H1 (cell line): ENCODE data around the gene SELENOO. TPM values are rescaled to one million over a fixed set of nuclear protein-coding genes. Genes with fewer than 3 reads are reported as not detected.

Source experiments
- CTCF ChIA-PET: fragments of 300-600 bp; sonication (Branson Sonifier 250); formaldehyde crosslinking; loops from one replicate; lab custom pipeline; 2021; ENCODE audit not compliant: partially characterized antibody; lab: Charles Lee
- POLR2A ChIA-PET: fragments of 300-600 bp; sonication (Branson Sonifier 250); formaldehyde crosslinking; loops from one replicate; lab custom pipeline; 2021; ENCODE audit warnings: inconsistent platforms; ENCODE audit not compliant: partially characterized antibody; lab: Charles Lee
- DNase-seq, 2 experiments: peaks; one replicate each; pipeline versions ENCODE4 v3.0.0 to v3.0.0-alpha.2; 2010 to 2022; ENCODE audit warnings: low spot score in 2 of 2, low read depth in 1 of 2, mixed read lengths in 1 of 2
- FAIRE-seq: peaks from 2 replicates; lab custom pipeline; 2011; peaks lifted over from hg19 to GRCh38; lab: Jason Lieb, UNC
- H2AFZ ChIP-seq: 2 replicates; pipeline ENCODE4 v1.8.1; 2012; ENCODE audit warnings: low read length, inconsistent platforms
- H2AK5ac ChIP-seq: 2 replicates; pipeline ENCODE4 v1.6.1; 2013; ENCODE audit warnings: low read depth, low read length
- H2BK120ac ChIP-seq: replicated peaks from 2 replicates; pipeline ENCODE3; 2013; ENCODE audit warnings: low read depth, low read length, inconsistent platforms
- H2BK12ac ChIP-seq: 2 replicates; pipeline ENCODE4 v1.6.1; 2013; ENCODE audit warnings: low read depth, low read length
- H2BK15ac ChIP-seq: 2 replicates; pipeline ENCODE4 v1.6.1; 2013; ENCODE audit warnings: low read length
- H2BK20ac ChIP-seq: 2 replicates; pipeline ENCODE4 v1.6.1; 2013; ENCODE audit warnings: low read length
- H2BK5ac ChIP-seq: 2 replicates; pipeline ENCODE4 v1.6.1; 2013; ENCODE audit warnings: low read depth, low read length
- H3K14ac ChIP-seq: 2 replicates; pipeline ENCODE4 v1.6.1; 2013; ENCODE audit warnings: inconsistent platforms; ENCODE audit not compliant: insufficient read length
- H3K18ac ChIP-seq: 2 replicates; pipeline ENCODE4 v1.6.1; 2013; ENCODE audit warnings: low read length; ENCODE audit errors: extremely low read depth
- H3K23ac ChIP-seq: 2 replicates; pipeline ENCODE4 v1.6.1; 2013; ENCODE audit warnings: inconsistent platforms; ENCODE audit not compliant: insufficient read length
- H3K23me2 ChIP-seq: 2 replicates; pipeline ENCODE4 v1.6.1; 2013; ENCODE audit warnings: low read depth, low read length
- H3K27ac ChIP-seq: 2 replicates; pipeline ENCODE4 v1.6.1; 2011; ENCODE audit warnings: low read depth, low read length, inconsistent platforms
- H3K27me3 ChIP-seq, 4 experiments: replicated peaks in 1 of 4; 1 replicate in 1 of 4; 2 replicates in 3 of 4; pipeline versions ENCODE4 v1.6.1 to v1.8.1; 2011 to 2013; ENCODE audit warnings: low read length in 3 of 4, mild to moderate bottlenecking in 3 of 4, inconsistent platforms in 2 of 4, mixed read lengths in 2 of 4, moderate library complexity in 1 of 4; ENCODE audit not compliant: control insufficient read depth in 3 of 4, insufficient read depth in 3 of 4; ENCODE audit errors: extremely low read depth in 1 of 4
- H3K36me3 ChIP-seq, 4 experiments: 2 replicates each; pipeline versions ENCODE4 v1.6.1 to v1.8.1; 2011 to 2013; ENCODE audit warnings: mild to moderate bottlenecking in 4 of 4, low read length in 3 of 4, moderate library complexity in 2 of 4, control low read depth in 1 of 4, inconsistent platforms in 1 of 4; ENCODE audit not compliant: insufficient read depth in 4 of 4, control insufficient read depth in 2 of 4
- H3K4ac ChIP-seq: replicated peaks from 2 replicates; pipeline ENCODE3; 2013; ENCODE audit warnings: low read length, low read depth, mixed read lengths, inconsistent platforms; ENCODE audit not compliant: insufficient read length
- H3K4me1 ChIP-seq, 4 experiments: replicated peaks in 1 of 4; 1 replicate in 1 of 4; 2 replicates in 3 of 4; pipeline versions ENCODE4 v1.6.1 to v1.8.1; 2011 to 2013; ENCODE audit warnings: low read length in 3 of 4, inconsistent platforms in 2 of 4, mixed read lengths in 1 of 4; ENCODE audit not compliant: insufficient read depth in 4 of 4, control insufficient read depth in 3 of 4
- H3K4me2 ChIP-seq, 2 experiments: 2 replicates each; pipeline versions ENCODE4 v1.6.1 to v1.8.1; 2011 to 2013; ENCODE audit warnings: low read depth in 2 of 2, low read length in 2 of 2, control low read depth in 1 of 2, inconsistent platforms in 1 of 2, mild to moderate bottlenecking in 1 of 2; ENCODE audit not compliant: insufficient read depth in 1 of 2
- H3K4me3 ChIP-seq, 4 experiments: fragments of 200-600, 300-600 bp in 1 of 4; sonication (generic), shearing (Covaris generic), sonication (Bioruptor Twin) in 1 of 4; 2 replicates each; pipeline versions ENCODE4 v1.5.1 to v1.8.1; 2011 to 2016; ENCODE audit warnings: low read length in 4 of 4, low read depth in 3 of 4, control low read depth in 2 of 4, inconsistent platforms in 2 of 4, mild to moderate bottlenecking in 2 of 4, mixed read lengths in 1 of 4, moderate library complexity in 1 of 4; ENCODE audit not compliant: insufficient read depth in 2 of 4; ENCODE audit errors: extremely low read depth in 1 of 4
- H3K56ac ChIP-seq: replicated peaks from 2 replicates; pipeline ENCODE3; 2013; ENCODE audit warnings: low read depth, mild to moderate bottlenecking, mixed read lengths, low read length, inconsistent platforms; ENCODE audit not compliant: insufficient read length
- H3K79me1 ChIP-seq: 2 replicates; pipeline ENCODE4 v1.6.1; 2013; ENCODE audit warnings: low read depth, low read length, control low read depth
- H3K79me2 ChIP-seq, 2 experiments: 2 replicates each; pipeline versions ENCODE4 v1.6.1 to v1.8.1; 2012 to 2013; ENCODE audit warnings: low read length in 2 of 2, mild to moderate bottlenecking in 2 of 2, inconsistent platforms in 1 of 2; ENCODE audit not compliant: insufficient read depth in 2 of 2, control insufficient read depth in 1 of 2
- H3K9ac ChIP-seq, 4 experiments: replicated peaks in 1 of 4; 1 replicate in 1 of 4; 2 replicates in 3 of 4; pipeline versions ENCODE4 v1.6.1 to v1.8.1; 2011 to 2013; ENCODE audit warnings: low read depth in 3 of 4, low read length in 3 of 4, control low read depth in 2 of 4, mild to moderate bottlenecking in 2 of 4, moderate library complexity in 2 of 4, inconsistent platforms in 1 of 4; ENCODE audit errors: extremely low read depth in 1 of 4
- H3K9me3 ChIP-seq, 2 experiments: 2 replicates each; pipeline versions ENCODE4 v1.6.1 to v1.8.1; 2012 to 2013; ENCODE audit warnings: mild to moderate bottlenecking in 2 of 2, moderate library complexity in 2 of 2, control low read depth in 1 of 2, inconsistent platforms in 1 of 2, low read depth in 1 of 2, low read length in 1 of 2, mixed read lengths in 1 of 2; ENCODE audit not compliant: insufficient read depth in 2 of 2
- H4K20me1 ChIP-seq, 2 experiments: replicated peaks in 1 of 2; 2 replicates each; pipeline versions ENCODE3 to v1.8.1; 2011 to 2013; ENCODE audit warnings: inconsistent platforms in 2 of 2, low read length in 2 of 2, mild to moderate bottlenecking in 1 of 2; ENCODE audit not compliant: insufficient read depth in 2 of 2, control insufficient read depth in 1 of 2
- H4K5ac ChIP-seq: 2 replicates; pipeline ENCODE4 v1.6.1; 2013; ENCODE audit warnings: low read length, low read depth, mixed read lengths, inconsistent platforms; ENCODE audit not compliant: insufficient read length
- H4K8ac ChIP-seq: 2 replicates; pipeline ENCODE4 v1.8.0; 2013; ENCODE audit warnings: mild to moderate bottlenecking, moderate library complexity, low read length, inconsistent platforms; ENCODE audit not compliant: insufficient read depth; ENCODE audit errors: extremely low read depth
- H4K91ac ChIP-seq: replicated peaks from 2 replicates; pipeline ENCODE3; 2013; ENCODE audit warnings: low read length, mixed read lengths, inconsistent platforms; ENCODE audit not compliant: insufficient read length
- BRCA1 ChIP-seq: IDR thresholded peaks from 2 replicates; pipeline ENCODE4 v1.6.1; 2012; ENCODE audit warnings: low read depth, low read length, improper control_type of control experiment
- EGR1 ChIP-seq: IDR thresholded peaks from 2 replicates; pipeline ENCODE4 v1.6.1; 2011; ENCODE audit warnings: low read depth, low read length, borderline replicate concordance
- FOSL1 ChIP-seq: IDR thresholded peaks from 2 replicates; pipeline ENCODE4 v1.6.1; 2011; ENCODE audit warnings: mild to moderate bottlenecking, low read depth, low read length, moderate library complexity; ENCODE audit not compliant: insufficient read depth
- MAFK ChIP-seq: IDR thresholded peaks from 2 replicates; pipeline ENCODE4 v1.6.1; 2012; ENCODE audit warnings: low read depth, mild to moderate bottlenecking, improper control_type of control experiment, low read length
- NRF1 ChIP-seq: IDR thresholded peaks from 2 replicates; pipeline ENCODE4 v1.6.1; 2011; ENCODE audit warnings: mild to moderate bottlenecking, low read depth, low read length, improper control_type of control experiment
- RNF2 ChIP-seq: fragments of 200-900, 300-1000 bp; sonication (generic); IDR thresholded peaks from 2 replicates; pipeline ENCODE4 v1.7.1; 2016; ENCODE audit warnings: borderline replicate concordance, low read depth, mild to moderate bottlenecking, antibody characterized with exemption, low read length; ENCODE audit not compliant: poor library complexity, severe bottlenecking; ENCODE audit errors: missing control alignments
- SAP30 ChIP-seq: fragments of 300-600 bp; sonication (generic); IDR thresholded peaks from 2 replicates; pipeline ENCODE4 v1.7.1; 2012; ENCODE audit warnings: low read length, moderate library complexity, mild to moderate bottlenecking, inconsistent platforms; ENCODE audit not compliant: insufficient read depth, insufficient replicate concordance
- SIX5 ChIP-seq: IDR thresholded peaks from 2 replicates; pipeline ENCODE4 v1.6.1; 2011; ENCODE audit warnings: mild to moderate bottlenecking, low read depth, low read length
- TAF7 ChIP-seq: optimal IDR thresholded peaks from 2 replicates; pipeline ENCODE3; 2011; ENCODE audit warnings: low read depth, mild to moderate bottlenecking, inconsistent platforms, low read length, moderate library complexity, borderline replicate concordance
- WGBS, 2 experiments: shearing (Covaris generic) in 1 of 2; methylation state at CpG; one replicate each; pipeline versions ENCODE4 v1.1.6 to v1.1.7; 2013 to 2015; ENCODE audit warnings: low lambda C conversion rate in 2 of 2, mixed read lengths in 2 of 2, inconsistent platforms in 1 of 2, low coverage in 1 of 2, missing lambda C conversion rate in 1 of 2; ENCODE audit not compliant: insufficient replicate concordance in 2 of 2, insufficient coverage in 1 of 2, insufficient read length in 1 of 2; ENCODE audit errors: extremely low coverage in 1 of 2, missing lambda C conversion rate in 1 of 2; 5-methylcytosine and 5-hydroxymethylcytosine counted together
- polyA plus RNA-seq, 7 experiments: library from polyadenylated mRNA; depleted of rRNA in 3 of 7; stranded (reverse) in 5 of 7; unstranded in 2 of 7; fragments of >200 nt in 5 of 7; fragments of 200-250 nt in 2 of 7; gene quantifications; 1 replicate in 5 of 7; 2 replicates in 1 of 7; 4 replicates in 1 of 7; pipeline versions ENCODE4 v1.2.1 to v1.2.3, GENCODE V29; 2011 to 2013; ENCODE audit warnings: missing spikeins in 2 of 7, mixed read lengths in 2 of 7
- total RNA-seq: library from RNA; stranded (reverse); fragmentation: NEBNext Ultra II Directional; extraction: Animal tissue kit (Norgen Biotek cat#: 25700); gene quantifications from 2 replicates; pipeline ENCODE4 v1.2.1, GENCODE V29; 2021

SELENOO gene
- total and polyA plus RNA-seq, 2 of the 8 experiments (the other 6 are each of a cell fraction or from before 2014, with no cell fraction given) = 18.6 to 25.1 TPM

GRCh38 chr22:50205781-50206569, 5.2 kb downstream of the SELENOO start:
- H3K9me3 ChIP-seq = no peaks in the 10 kb centered on the region
- WGBS, 2 experiments = 92% methylated on average over 38 of the region's 45 CpGs; no CpG with 5 or more reads in 1 of the 2 experiments
- POLR2A ChIA-PET = interaction anchor here (0.6 to 3.0 kb wide), 5 partner anchors 9 to 305 kb away, joined by 3 to 10 read pairs (median 9); no protein-coding TSS in a partner anchor
- DNase-seq (no peak), FAIRE-seq (no peak)
- H3K36me3 ChIP-seq = peaks cover 0 to 16% (median 10%) of the 10 kb centered on the region in 4 experiments; a peak in 7 of 8 replicates
- no peak overlapping the region for H3K23ac ChIP-seq
- H2AK5ac ChIP-seq = no peak overlapping the region
- H3K4me3 ChIP-seq = no peak overlapping the region
- no peak overlapping the region for H3K9ac ChIP-seq
- H2BK20ac ChIP-seq = no peak overlapping the region
- no peak overlapping the region for H2BK15ac ChIP-seq
- H2BK120ac ChIP-seq = no peak overlapping the region
- no peak overlapping the region for H4K91ac ChIP-seq
- H3K14ac ChIP-seq = no peak overlapping the region
- no peak for TF ChIP-seq NRF1
- TF ChIP-seq SAP30 = no peak
- no peak for TF ChIP-seq TAF7
- no peak for TF ChIP-seq SIX5
- TF ChIP-seq BRCA1 = no peak
- no peak for TF ChIP-seq RNF2
- TF ChIP-seq FOSL1 = no peak
- no peak for TF ChIP-seq EGR1
- no peak for TF ChIP-seq MAFK
- H3K4me2 ChIP-seq = no peak overlapping the region
- no peak overlapping the region for H4K5ac ChIP-seq
- H3K27ac ChIP-seq = no peak overlapping the region
- no peaks in the 10 kb centered on the region for H3K27me3 ChIP-seq
- peaks cover 0 to 13% of the 10 kb centered on the region in 2 experiments; a peak in 1 of 4 replicates for H3K79me2 ChIP-seq
- no peak overlapping the region for H3K18ac ChIP-seq
- peaks cover 6 to 29% of the 10 kb centered on the region in 2 experiments for H4K20me1 ChIP-seq
- no peak overlapping the region for H3K56ac ChIP-seq
- H3K4me1 ChIP-seq = peaks cover 0 to 6% (median 5%) of the 10 kb centered on the region in 4 experiments; a peak in 6 of 7 replicates
- peak overlapping the region; percentile 31; the same call in 1 of the 2 replicates for H4K8ac ChIP-seq
- no peak overlapping the region for H2BK12ac ChIP-seq
- H2BK5ac ChIP-seq = no peak overlapping the region
- H2AFZ ChIP-seq = no peak overlapping the region
- CTCF ChIA-PET = interaction anchor here (0.6 to 7.0 kb wide), 15 partner anchors 13 to 295 kb away, joined by 3 to 83 read pairs (median 4); partner anchors contain the start of gene TUBGCP6
- H3K79me1 ChIP-seq = peaks cover 2% of the 10 kb centered on the region; the same call in 1 of the 2 replicates
- H3K23me2 ChIP-seq = peaks cover 7% of the 10 kb centered on the region; the same call in 1 of the 2 replicates
- no peak overlapping the region for H3K4ac ChIP-seq
